ENCODE data around the gene FBLN1. TPM values are rescaled to one million over a fixed set of nuclear protein-coding genes. Genes with fewer than 3 reads are reported as not detected.

Gene FBLN1
- total and polyA plus RNA-seq, 2 of the 8 experiments (the other 6 are each of a cell fraction or from before 2014, with no cell fraction given) = 159 to 168 TPM

- TF ChIP-seq CHD7 (IDR thresholded peaks at IDR 0.05; ENCODE audit: insufficient replicate concordance, low read length) (no peak), SP4 (IDR thresholded peaks at IDR 0.05; ENCODE audit: low read length) (no peak), CTBP2 (IDR thresholded peaks at IDR 0.05; ENCODE audit: borderline replicate concordance, insufficient read depth, insufficient read length, low read length) (no peak), BCL11A (IDR thresholded peaks at IDR 0.05; ENCODE audit: low read depth in 2 of 2, low read length in 2 of 2) (no peak), USF2 (IDR thresholded peaks at IDR 0.05; ENCODE audit: low read length) (no peak), TAF1 (IDR thresholded peaks at IDR 0.05; ENCODE audit: low read depth, low read length) (no peak), RBBP5 (IDR thresholded peaks at IDR 0.05; ENCODE audit: borderline replicate concordance, low read depth, low read length) (no peak), CBX8 (IDR thresholded peaks at IDR 0.05; ENCODE audit: borderline replicate concordance, low read depth, low read length) (no peak), SP2 (IDR thresholded peaks at IDR 0.05; ENCODE audit: low read length) (no peak), GABPA (IDR thresholded peaks at IDR 0.05; ENCODE audit: borderline replicate concordance, insufficient read depth, low read length) (no peak)
These were observed 129.2 kb downstream of the FBLN1 start (continued) for GRCh38 chr22:45631841-45632238.

Measured in H1 (cell line).